Gastrocnemius medialis (tissue), 4 donors: Measurements from ENCODE around the gene BEND6. TPM values are rescaled to one million over a fixed set of nuclear protein-coding genes. Genes with fewer than 3 reads are reported as not detected.

ENCODE experiments used
- ATAC-seq, 2 donors: fragments of 150-250 bp; one replicate each; pipeline ENCODE4 v1.9.1; 2016
- DNase-seq, 2 donors: peaks; one replicate each; pipeline ENCODE4 v3.0.0-alpha.2; 2019
- H3K27ac ChIP-seq, 4 donors: fragments of 200-600 bp; sonication (generic); 1 replicate in 1 of 4; 2 replicates in 3 of 4; pipeline ENCODE4 v1.5.1; 2016 to 2018; ENCODE audit warnings: mild to moderate bottlenecking in 2 of 4, moderate library complexity in 1 of 4
- H3K27me3 ChIP-seq, 3 donors: fragments of 200-600 bp; sonication (generic) in 2 of 3; 1 replicate in 1 of 3; 2 replicates in 2 of 3; pipeline versions ENCODE4 v1.5.1 to v1.6.0; 2016 to 2019; ENCODE audit warnings: mild to moderate bottlenecking in 1 of 3, moderate library complexity in 1 of 3
- H3K36me3 ChIP-seq, 2 donors: fragments of 200-600 bp; sonication (generic) in 1 of 2; one replicate each; pipeline ENCODE4 v1.5.1; 2017 to 2018
- H3K4me1 ChIP-seq, 2 donors: fragments of 200-600 bp; sonication (generic) in 1 of 2; one replicate each; pipeline ENCODE4 v1.5.1; 2016 to 2017; ENCODE audit warnings: mild to moderate bottlenecking in 2 of 2
- H3K4me3 ChIP-seq, 4 donors: fragments of 200-600 bp; sonication (generic) in 3 of 4; 1 replicate in 1 of 4; 2 replicates in 3 of 4; pipeline ENCODE4 v1.5.1; 2016 to 2019; ENCODE audit warnings: mild to moderate bottlenecking in 2 of 4
- H3K9me3 ChIP-seq, 3 donors: fragments of 200-600 bp; sonication (generic) in 2 of 3; 1 replicate in 1 of 3; 2 replicates in 2 of 3; pipeline ENCODE4 v1.5.1; 2016 to 2019
- POLR2A ChIP-seq, 2 donors: fragments of 450-650 bp; IDR thresholded peaks; one replicate each; pipeline ENCODE4 v1.6.1; 2017; ENCODE audit warnings: antibody characterized with exemption in 2 of 2, mild to moderate bottlenecking in 2 of 2, moderate library complexity in 2 of 2
- in situ Hi-C, 4 donors: fragments of 200-750 bp; cut with MboI; loops; one replicate each; pipeline versions ENCODE4 v1.15.0 to v1.8.0; 2017; ENCODE audit warnings: low sequenced_read_pairs in 4 of 4
- intact Hi-C: fragments of 100-400 bp; cut with DNase I; formaldehyde crosslinking; loops from one replicate; pipeline ENCODE4 v1.15.1; 2023; ENCODE audit warnings: low total_unique reads
- total RNA-seq, 4 donors: library from RNA; depleted of rRNA; stranded (reverse); fragments of >200 nt; gene quantifications; one replicate each; pipeline versions ENCODE4 v1.1.0 to v1.2.3, GENCODE V29; 2016
- TF ChIP-seq, protein P1 (sequence below), 5 experiments: fragments of 450-650 bp in 3 of 5; fragments of 200-600 bp in 2 of 5; sonication (generic) in 2 of 5; IDR thresholded peaks in 4 of 5; conservative IDR thresholded peaks in 1 of 5; 1 replicate in 4 of 5; 2 replicates in 1 of 5; pipeline ENCODE4 v1.5.1; 2016 to 2019; ENCODE audit warnings: antibody characterized with exemption in 5 of 5, mild to moderate bottlenecking in 3 of 5, moderate library complexity in 3 of 5

The BEND6 gene
- total RNA-seq, 4 donors from 2014 or later: 0.15 to 0.97 (median 0.56) TPM

DNA sequence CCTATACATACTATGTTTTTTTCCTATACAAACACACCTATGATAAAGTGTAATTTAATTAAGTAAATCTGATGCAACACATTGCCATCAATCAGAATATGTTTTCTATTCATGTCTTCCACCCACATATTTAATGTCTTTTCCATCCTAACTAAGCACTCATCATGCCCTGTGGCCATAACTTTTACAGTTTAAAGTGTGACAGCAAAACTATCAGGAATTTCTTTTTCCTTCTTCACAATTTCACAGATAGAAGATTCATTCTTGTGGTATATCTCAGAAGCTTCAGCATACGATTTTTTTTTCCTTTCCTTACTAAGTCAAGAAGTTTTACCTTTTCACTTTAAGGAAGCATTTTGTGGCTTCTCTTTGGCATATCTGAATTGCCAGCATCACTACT is 7.0 kb upstream of the BEND6 start:
- Histone ChIP-seq H3K27me3 (no peaks in the 10 kb centered on the region), H3K36me3 (no peaks in the 10 kb centered on the region), H3K4me1 (no peaks in the 10 kb centered on the region), H3K27ac (no peak overlapping the region), H3K4me3 (no peak overlapping the region), H3K9me3 (no peaks in the 10 kb centered on the region)
- in situ Hi-C loops: no loop called here
- no peak for DNase-seq
- no peak for ATAC-seq
- intact Hi-C loops: no loop called here
- TF ChIP-seq, protein P1, sequence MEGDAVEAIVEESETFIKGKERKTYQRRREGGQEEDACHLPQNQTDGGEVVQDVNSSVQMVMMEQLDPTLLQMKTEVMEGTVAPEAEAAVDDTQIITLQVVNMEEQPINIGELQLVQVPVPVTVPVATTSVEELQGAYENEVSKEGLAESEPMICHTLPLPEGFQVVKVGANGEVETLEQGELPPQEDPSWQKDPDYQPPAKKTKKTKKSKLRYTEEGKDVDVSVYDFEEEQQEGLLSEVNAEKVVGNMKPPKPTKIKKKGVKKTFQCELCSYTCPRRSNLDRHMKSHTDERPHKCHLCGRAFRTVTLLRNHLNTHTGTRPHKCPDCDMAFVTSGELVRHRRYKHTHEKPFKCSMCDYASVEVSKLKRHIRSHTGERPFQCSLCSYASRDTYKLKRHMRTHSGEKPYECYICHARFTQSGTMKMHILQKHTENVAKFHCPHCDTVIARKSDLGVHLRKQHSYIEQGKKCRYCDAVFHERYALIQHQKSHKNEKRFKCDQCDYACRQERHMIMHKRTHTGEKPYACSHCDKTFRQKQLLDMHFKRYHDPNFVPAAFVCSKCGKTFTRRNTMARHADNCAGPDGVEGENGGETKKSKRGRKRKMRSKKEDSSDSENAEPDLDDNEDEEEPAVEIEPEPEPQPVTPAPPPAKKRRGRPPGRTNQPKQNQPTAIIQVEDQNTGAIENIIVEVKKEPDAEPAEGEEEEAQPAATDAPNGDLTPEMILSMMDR (IDR thresholded peaks at IDR 0.05 in 4 of 5, conservative IDR thresholded peaks at IDR 0.05 in 1 of 5): no peak
- TF ChIP-seq POLR2A (IDR thresholded peaks at IDR 0.05): no peak

- in situ Hi-C loops: no loop called here
- no peak for ATAC-seq
- Histone ChIP-seq H3K4me1 (peaks cover 8 to 9% of the 10 kb centered on the region in 2 donors), H3K27ac (no peak overlapping the region), H3K27me3 (no peaks in the 10 kb centered on the region), H3K36me3 (no peaks in the 10 kb centered on the region), H3K4me3 (no peak overlapping the region), H3K9me3 (no peaks in the 10 kb centered on the region)
- no peak for TF ChIP-seq POLR2A (IDR thresholded peaks at IDR 0.05)
- TF ChIP-seq, protein P1 (IDR thresholded peaks at IDR 0.05 in 4 of 5, conservative IDR thresholded peaks at IDR 0.05 in 1 of 5): no peak
- intact Hi-C loops: no loop called here
- DNase-seq: no peak
These were observed 5.6 kb upstream of the BEND6 start for GRCh38 chr6:56949265-56949664.

DNA sequence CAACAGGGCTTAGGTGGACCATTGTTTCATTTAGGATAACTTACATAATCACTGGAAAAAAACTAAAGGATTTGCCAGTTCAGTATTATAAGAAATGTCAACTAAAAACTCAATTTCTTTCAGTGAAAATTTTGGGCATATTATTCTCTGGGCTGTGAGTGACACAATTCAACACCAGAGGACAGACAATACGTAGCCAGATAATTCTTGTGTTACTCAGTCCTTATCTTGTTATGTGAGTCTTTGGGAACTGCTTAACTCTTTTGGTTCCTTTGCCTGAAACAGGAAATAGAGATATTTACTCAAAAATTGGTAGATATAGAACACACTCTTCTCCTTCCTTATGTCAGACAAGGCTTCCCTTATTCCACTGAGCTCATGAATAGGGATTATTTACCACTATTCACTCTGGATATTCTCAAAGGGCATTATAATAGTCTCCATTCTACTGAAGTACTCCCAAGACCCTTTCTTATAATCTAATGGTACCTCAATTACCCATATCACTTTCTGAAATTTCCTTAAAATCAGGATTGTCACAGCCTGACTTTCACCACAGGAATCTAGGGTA is 4.9 kb upstream of the BEND6 start:
- no peak overlapping the region for H3K27ac ChIP-seq
- H3K9me3 ChIP-seq: no peaks in the 10 kb centered on the region
- no peak for DNase-seq
- H3K4me1 ChIP-seq: peaks cover 8 to 9% of the 10 kb centered on the region in 2 donors
- ATAC-seq: no peak
- TF ChIP-seq, protein P1 (IDR thresholded peaks at IDR 0.05 in 4 of 5, conservative IDR thresholded peaks at IDR 0.05 in 1 of 5): no peak
- no peak for TF ChIP-seq POLR2A (IDR thresholded peaks at IDR 0.05)
- intact Hi-C loops: loop anchor here (5.0 to 10.0 kb wide), 2 partner anchors 38 to 135 kb away; no protein-coding TSS in a partner anchor
- in situ Hi-C loops: no loop called here
- H3K27me3 ChIP-seq: no peaks in the 10 kb centered on the region
- no peaks in the 10 kb centered on the region for H3K36me3 ChIP-seq
- H3K4me3 ChIP-seq: no peak overlapping the region

GRCh38 chr6:56951049-56951831 is 3.7 kb upstream of the BEND6 start:
- Histone ChIP-seq H3K4me1 (peaks cover 8 to 15% of the 10 kb centered on the region in 2 donors), H3K36me3 (no peaks in the 10 kb centered on the region), H3K9me3 (no peaks in the 10 kb centered on the region), H3K27ac (no peak overlapping the region), H3K27me3 (no peaks in the 10 kb centered on the region), H3K4me3 (no peak overlapping the region)
- ATAC-seq: no peak
- TF ChIP-seq POLR2A (IDR thresholded peaks at IDR 0.05): no peak
- TF ChIP-seq, protein P1 (IDR thresholded peaks at IDR 0.05 in 4 of 5, conservative IDR thresholded peaks at IDR 0.05 in 1 of 5): no peak
- no peak for DNase-seq
- intact Hi-C loops (loop anchor here (5.0 to 10.0 kb wide), 2 partner anchors 39 to 134 kb away; no protein-coding TSS in a partner anchor), in situ Hi-C loops (no loop called here)
